Measurements from ENCODE around the gene LGALS9B. TPM values are rescaled to one million over a fixed set of nuclear protein-coding genes. Genes with fewer than 3 reads are reported as not detected.
"Not testable (repeated sequence)": the region's sequence is repeated elsewhere in the genome, so short reads cannot be mapped to it uniquely, and the experiment has no call there.

The LGALS9B gene
- polyA plus RNA-seq (2013, experiment 1 of 2): not detected
- not detected for polyA plus RNA-seq (2013, experiment 2 of 2)

DNA sequence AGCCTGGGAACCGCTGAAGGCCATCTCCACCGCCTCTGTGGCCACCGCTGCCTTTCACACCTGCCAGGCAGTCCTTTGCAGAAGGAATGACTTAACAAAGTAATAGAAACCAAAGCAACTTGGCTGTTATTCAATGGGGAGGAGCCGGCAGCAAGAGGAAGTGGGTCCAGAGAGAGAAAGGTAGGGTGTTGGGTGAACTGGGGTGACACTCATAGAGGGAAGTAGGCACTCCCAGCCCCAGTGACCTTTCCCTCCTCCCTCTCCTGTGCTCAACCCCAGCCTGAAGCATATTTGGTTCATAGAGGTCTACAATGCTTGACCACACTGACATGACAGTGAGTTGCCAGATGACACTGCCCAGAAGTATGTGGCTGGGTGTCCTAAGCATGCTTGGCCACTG is at the start of gene LGALS9B:
Gene LGALS9B, minus strand, starts transcription at position 93 of the 400 bp plus-strand sequence. Its CDS starts 69 bp downstream, at position 24.
- not testable (repeated sequence) for H3K9me3 ChIP-seq (ENCODE audit: control insufficient read depth, low read length); H3K4me2 ChIP-seq (ENCODE audit: low read length, poor library complexity, severe bottlenecking)
- WGBS: no CpG with 5 or more reads among the region's 4 CpGs

GRCh38 chr17:20516986-20517385 is 49.6 kb upstream of the LGALS9B start:
- H3K4me2 ChIP-seq (ENCODE audit: low read length, poor library complexity, severe bottlenecking); H2BK120ac ChIP-seq (ENCODE audit: low read depth, low read length); H2BK12ac ChIP-seq (ENCODE audit: low read length in 2 of 2); H2AK5ac ChIP-seq (ENCODE audit: low read length, severe bottlenecking); H3K9ac ChIP-seq (ENCODE audit: low read length); H3K23ac ChIP-seq (ENCODE audit: low read length in 2 of 2); H3K79me1 ChIP-seq (replicated peaks; ENCODE audit: low read length, poor library complexity, severe bottlenecking); H3K9me3 ChIP-seq (ENCODE audit: control insufficient read depth, low read length); H3K14ac ChIP-seq (ENCODE audit: low read length in 2 of 2); H3K27ac ChIP-seq (ENCODE audit: low read length, poor library complexity, severe bottlenecking); H2BK5ac ChIP-seq (ENCODE audit: low read depth, low read length, poor library complexity, severe bottlenecking); H2BK15ac ChIP-seq (ENCODE audit: low read depth, poor library complexity, severe bottlenecking); H3K18ac ChIP-seq (ENCODE audit: low read depth in 1 of 2, low read length in 2 of 2); H3K4me3 ChIP-seq (ENCODE audit: insufficient read depth in 1 of 2, low read depth in 1 of 2, low read length in 2 of 2); H4K8ac ChIP-seq (ENCODE audit: low read length); H4K91ac ChIP-seq (ENCODE audit: low read length); DNase-seq; H2AFZ ChIP-seq (ENCODE audit: low read depth, low read length); H3K4ac ChIP-seq (ENCODE audit: low read depth in 1 of 2, low read length in 2 of 2); H3K4me1 ChIP-seq (ENCODE audit: control insufficient read depth, insufficient read depth, low read depth, low read length); H3K27me3 ChIP-seq (ENCODE audit: control insufficient read depth in 1 of 2, insufficient read depth in 1 of 2, low read length in 2 of 2); H3K36me3 ChIP-seq (ENCODE audit: control insufficient read depth in 1 of 2, insufficient read depth in 2 of 2, low read depth in 1 of 2, low read length in 2 of 2): not testable (repeated sequence)
- WGBS: no CpG with 5 or more reads among the region's 17 CpGs

More for the DNA sequence above, at the start of gene LGALS9B:
- not testable (repeated sequence) for H3K4ac ChIP-seq (ENCODE audit: low read depth in 1 of 2, low read length in 2 of 2); H2BK5ac ChIP-seq (ENCODE audit: low read depth, low read length, poor library complexity, severe bottlenecking); H3K23ac ChIP-seq (ENCODE audit: low read length in 2 of 2); H3K27me3 ChIP-seq (ENCODE audit: control insufficient read depth in 1 of 2, insufficient read depth in 1 of 2, low read length in 2 of 2); H3K36me3 ChIP-seq (ENCODE audit: control insufficient read depth in 1 of 2, insufficient read depth in 2 of 2, low read depth in 1 of 2, low read length in 2 of 2); H2AFZ ChIP-seq (ENCODE audit: low read depth, low read length); H3K79me1 ChIP-seq (replicated peaks; ENCODE audit: low read length, poor library complexity, severe bottlenecking); H3K9ac ChIP-seq (ENCODE audit: low read length); H3K4me3 ChIP-seq (ENCODE audit: insufficient read depth in 1 of 2, low read depth in 1 of 2, low read length in 2 of 2); H4K91ac ChIP-seq (ENCODE audit: low read length); H2BK120ac ChIP-seq (ENCODE audit: low read depth, low read length); H3K4me1 ChIP-seq (ENCODE audit: control insufficient read depth, insufficient read depth, low read depth, low read length); H3K14ac ChIP-seq (ENCODE audit: low read length in 2 of 2); H3K18ac ChIP-seq (ENCODE audit: low read depth in 1 of 2, low read length in 2 of 2); H2BK15ac ChIP-seq (ENCODE audit: low read depth, poor library complexity, severe bottlenecking); H2BK12ac ChIP-seq (ENCODE audit: low read length in 2 of 2); H3K27ac ChIP-seq (ENCODE audit: low read length, poor library complexity, severe bottlenecking); DNase-seq; H2AK5ac ChIP-seq (ENCODE audit: low read length, severe bottlenecking); H4K8ac ChIP-seq (ENCODE audit: low read length)

GRCh38 chr17:20515099-20515498 is 47.8 kb upstream of the LGALS9B start:
- not testable (repeated sequence) for H3K79me1 ChIP-seq (replicated peaks; ENCODE audit: low read length, poor library complexity, severe bottlenecking); H2AFZ ChIP-seq (ENCODE audit: low read depth, low read length); H3K18ac ChIP-seq (ENCODE audit: low read depth in 1 of 2, low read length in 2 of 2); H3K36me3 ChIP-seq (ENCODE audit: control insufficient read depth in 1 of 2, insufficient read depth in 2 of 2, low read depth in 1 of 2, low read length in 2 of 2); H2BK5ac ChIP-seq (ENCODE audit: low read depth, low read length, poor library complexity, severe bottlenecking); H3K4me3 ChIP-seq (ENCODE audit: insufficient read depth in 1 of 2, low read depth in 1 of 2, low read length in 2 of 2); H3K14ac ChIP-seq (ENCODE audit: low read length in 2 of 2); H3K4me1 ChIP-seq (ENCODE audit: control insufficient read depth, insufficient read depth, low read depth, low read length); H2BK15ac ChIP-seq (ENCODE audit: low read depth, poor library complexity, severe bottlenecking); H2BK12ac ChIP-seq (ENCODE audit: low read length in 2 of 2); H2BK120ac ChIP-seq (ENCODE audit: low read depth, low read length); H3K9me3 ChIP-seq (ENCODE audit: control insufficient read depth, low read length); H3K27ac ChIP-seq (ENCODE audit: low read length, poor library complexity, severe bottlenecking); DNase-seq; H4K91ac ChIP-seq (ENCODE audit: low read length); H3K27me3 ChIP-seq (ENCODE audit: control insufficient read depth in 1 of 2, insufficient read depth in 1 of 2, low read length in 2 of 2); H3K9ac ChIP-seq (ENCODE audit: low read length); H4K8ac ChIP-seq (ENCODE audit: low read length); H3K4ac ChIP-seq (ENCODE audit: low read depth in 1 of 2, low read length in 2 of 2); H2AK5ac ChIP-seq (ENCODE audit: low read length, severe bottlenecking); H3K23ac ChIP-seq (ENCODE audit: low read length in 2 of 2); H3K4me2 ChIP-seq (ENCODE audit: low read length, poor library complexity, severe bottlenecking)
- WGBS: 81% methylated on average over 2 of the region's 10 CpGs

GRCh38 chr17:20513539-20513938 is 46.2 kb upstream of the LGALS9B start:
- H3K4me3 ChIP-seq (ENCODE audit: insufficient read depth in 1 of 2, low read depth in 1 of 2, low read length in 2 of 2); H3K4ac ChIP-seq (ENCODE audit: low read depth in 1 of 2, low read length in 2 of 2); H2BK120ac ChIP-seq (ENCODE audit: low read depth, low read length); H3K4me2 ChIP-seq (ENCODE audit: low read length, poor library complexity, severe bottlenecking); H4K8ac ChIP-seq (ENCODE audit: low read length); H2BK5ac ChIP-seq (ENCODE audit: low read depth, low read length, poor library complexity, severe bottlenecking); H3K23ac ChIP-seq (ENCODE audit: low read length in 2 of 2); H2BK15ac ChIP-seq (ENCODE audit: low read depth, poor library complexity, severe bottlenecking); H3K4me1 ChIP-seq (ENCODE audit: control insufficient read depth, insufficient read depth, low read depth, low read length); H3K18ac ChIP-seq (ENCODE audit: low read depth in 1 of 2, low read length in 2 of 2); H3K36me3 ChIP-seq (ENCODE audit: control insufficient read depth in 1 of 2, insufficient read depth in 2 of 2, low read depth in 1 of 2, low read length in 2 of 2); H3K27ac ChIP-seq (ENCODE audit: low read length, poor library complexity, severe bottlenecking); H2BK12ac ChIP-seq (ENCODE audit: low read length in 2 of 2); H2AK5ac ChIP-seq (ENCODE audit: low read length, severe bottlenecking); H3K14ac ChIP-seq (ENCODE audit: low read length in 2 of 2); H3K79me1 ChIP-seq (replicated peaks; ENCODE audit: low read length, poor library complexity, severe bottlenecking); H2AFZ ChIP-seq (ENCODE audit: low read depth, low read length); H3K9ac ChIP-seq (ENCODE audit: low read length); DNase-seq; H3K27me3 ChIP-seq (ENCODE audit: control insufficient read depth in 1 of 2, insufficient read depth in 1 of 2, low read length in 2 of 2); H3K9me3 ChIP-seq (ENCODE audit: control insufficient read depth, low read length); H4K91ac ChIP-seq (ENCODE audit: low read length): not testable (repeated sequence)
- WGBS: no CpG with 5 or more reads among the region's 9 CpGs

Measured in mesenchymal stem cell (in vitro differentiated cells and primary cell).